ENCODE measurements around the gene STARD7.

DNA sequence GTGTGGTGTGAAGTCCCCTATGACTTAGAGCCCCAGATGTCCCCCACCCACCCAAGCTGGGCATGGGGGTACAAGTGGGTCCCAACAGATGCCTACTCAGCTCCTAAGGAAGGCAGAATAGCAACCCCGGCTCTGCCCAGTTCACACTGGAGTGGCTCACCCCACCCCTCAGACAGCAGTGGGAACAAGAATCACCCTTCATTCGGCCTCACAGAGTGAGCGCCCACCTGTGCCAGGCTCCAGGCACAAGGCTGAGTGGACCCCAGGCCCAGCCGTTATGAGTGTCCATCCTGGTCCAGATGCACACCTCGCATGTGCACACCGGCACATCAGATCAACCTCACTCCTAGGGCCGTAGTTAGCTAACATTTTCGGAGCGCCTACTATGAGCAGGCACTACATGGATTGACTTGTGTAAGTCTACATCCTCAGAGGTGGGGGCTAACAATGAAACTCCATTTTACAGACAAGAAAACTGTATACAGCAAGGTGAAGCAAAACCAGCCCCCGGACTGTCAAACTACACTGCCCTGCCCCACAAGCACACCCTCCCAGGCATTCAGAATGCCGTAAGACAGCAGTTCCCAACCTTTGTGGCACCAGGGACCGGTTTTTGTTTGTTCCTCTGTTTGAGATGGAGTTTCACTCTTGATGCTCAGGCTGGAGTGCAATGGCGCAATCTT lies 67.5 kb downstream of the STARD7 start:
- TF ChIP-seq TOX (CRISPR knock-in tag; IDR thresholded peaks at IDR 0.05; ENCODE audit: borderline replicate concordance) (no peak), OSR1 (CRISPR knock-in tag; IDR thresholded peaks at IDR 0.05) (no peak), ARNTL (CRISPR knock-in tag; IDR thresholded peaks at IDR 0.05; ENCODE audit: borderline replicate concordance, low read depth) (no peak), ZFP3 (CRISPR knock-in tag; IDR thresholded peaks at IDR 0.05) (no peak), SNAI2 (CRISPR knock-in tag; IDR thresholded peaks at IDR 0.05) (no peak), TCF4 (CRISPR knock-in tag; IDR thresholded peaks at IDR 0.05; ENCODE audit: borderline replicate concordance) (no peak), POU6F1 (CRISPR knock-in tag; IDR thresholded peaks at IDR 0.05; ENCODE audit: borderline replicate concordance, low read depth) (no peak), ZNF70 (CRISPR knock-in tag; IDR thresholded peaks at IDR 0.05) (no peak)
